Prostate gland (tissue), 2 donors: ENCODE data around the gene FARS2.

Experiments
- CTCF ChIP-seq, 4 experiments: fragments of 200-600 bp in 2 of 4; fragments of 450-650 bp in 2 of 4; sonication (generic) in 2 of 4; IDR thresholded peaks; 1 replicate in 3 of 4; 2 replicates in 1 of 4; pipeline ENCODE4 v1.5.1; 2016 to 2019; ENCODE audit warnings: antibody characterized with exemption in 4 of 4, mild to moderate bottlenecking in 2 of 4, moderate library complexity in 2 of 4
- POLR2A ChIP-seq: fragments of 450-650 bp; IDR thresholded peaks from one replicate; pipeline ENCODE4 v1.6.1; 2016; ENCODE audit warnings: antibody characterized with exemption, mild to moderate bottlenecking
- POLR2AphosphoS5 ChIP-seq: sonication (generic); formaldehyde crosslinking; IDR thresholded peaks from one replicate; pipeline ENCODE4 v1.6.1; 2017; ENCODE audit warnings: antibody characterized with exemption

- no peak for TF ChIP-seq CTCF (IDR thresholded peaks at IDR 0.05)
- TF ChIP-seq POLR2A: no peak
- TF ChIP-seq POLR2AphosphoS5: no peak
Measured at GRCh38 chr6:5712349-5713215, 451.3 kb downstream of the FARS2 start.
